ENCODE measurements around the gene PIP5K1B.

GRCh38 chr9:68981789-68982188, 276.7 kb downstream of the PIP5K1B start:
- TF ChIP-seq EZH2phosphoT487 (IDR thresholded peaks at IDR 0.05; ENCODE audit: borderline replicate concordance, low read depth, low read length) (no peak), CTCF (conservative IDR thresholded peaks at IDR 0.05; ENCODE audit: low read length) (no peak)

Measured in OCI-LY7 (cell line).